Superior temporal gyrus (tissue), 1 donor: Measurements from ENCODE around the gene ADAMTS14.
"Not testable (repeated sequence)": the region's sequence is repeated elsewhere in the genome, so short reads cannot be mapped to it uniquely, and the experiment has no call there.

ENCODE experiments used
- DNase-seq: peaks from one replicate; pipeline ENCODE4 v3.0.0-alpha.2; 2016; ENCODE audit errors: extremely low spot score

Gene ADAMTS14, protein sequence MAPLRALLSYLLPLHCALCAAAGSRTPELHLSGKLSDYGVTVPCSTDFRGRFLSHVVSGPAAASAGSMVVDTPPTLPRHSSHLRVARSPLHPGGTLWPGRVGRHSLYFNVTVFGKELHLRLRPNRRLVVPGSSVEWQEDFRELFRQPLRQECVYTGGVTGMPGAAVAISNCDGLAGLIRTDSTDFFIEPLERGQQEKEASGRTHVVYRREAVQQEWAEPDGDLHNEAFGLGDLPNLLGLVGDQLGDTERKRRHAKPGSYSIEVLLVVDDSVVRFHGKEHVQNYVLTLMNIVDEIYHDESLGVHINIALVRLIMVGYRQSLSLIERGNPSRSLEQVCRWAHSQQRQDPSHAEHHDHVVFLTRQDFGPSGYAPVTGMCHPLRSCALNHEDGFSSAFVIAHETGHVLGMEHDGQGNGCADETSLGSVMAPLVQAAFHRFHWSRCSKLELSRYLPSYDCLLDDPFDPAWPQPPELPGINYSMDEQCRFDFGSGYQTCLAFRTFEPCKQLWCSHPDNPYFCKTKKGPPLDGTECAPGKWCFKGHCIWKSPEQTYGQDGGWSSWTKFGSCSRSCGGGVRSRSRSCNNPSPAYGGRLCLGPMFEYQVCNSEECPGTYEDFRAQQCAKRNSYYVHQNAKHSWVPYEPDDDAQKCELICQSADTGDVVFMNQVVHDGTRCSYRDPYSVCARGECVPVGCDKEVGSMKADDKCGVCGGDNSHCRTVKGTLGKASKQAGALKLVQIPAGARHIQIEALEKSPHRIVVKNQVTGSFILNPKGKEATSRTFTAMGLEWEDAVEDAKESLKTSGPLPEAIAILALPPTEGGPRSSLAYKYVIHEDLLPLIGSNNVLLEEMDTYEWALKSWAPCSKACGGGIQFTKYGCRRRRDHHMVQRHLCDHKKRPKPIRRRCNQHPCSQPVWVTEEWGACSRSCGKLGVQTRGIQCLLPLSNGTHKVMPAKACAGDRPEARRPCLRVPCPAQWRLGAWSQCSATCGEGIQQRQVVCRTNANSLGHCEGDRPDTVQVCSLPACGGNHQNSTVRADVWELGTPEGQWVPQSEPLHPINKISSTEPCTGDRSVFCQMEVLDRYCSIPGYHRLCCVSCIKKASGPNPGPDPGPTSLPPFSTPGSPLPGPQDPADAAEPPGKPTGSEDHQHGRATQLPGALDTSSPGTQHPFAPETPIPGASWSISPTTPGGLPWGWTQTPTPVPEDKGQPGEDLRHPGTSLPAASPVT

GRCh38 chr10:70672165-70673042 is at the start of gene ADAMTS14:
Gene ADAMTS14, plus strand, starts transcription at chr10:70672506. Its CDS starts 297 bp downstream, at chr10:70672803.
- DNase-seq, result peak; percentile 70

- no peak for DNase-seq
Observed at GRCh38 chr10:70622541-70622940, 49.8 kb upstream of the ADAMTS14 start.

- DNase-seq, result no peak
Observed at GRCh38 chr10:70622981-70623844, 49.1 kb upstream of the ADAMTS14 start.

GRCh38 chr10:70626056-70626455 is 46.2 kb upstream of the ADAMTS14 start:
- DNase-seq, result no peak

- DNase-seq, result no peak
Observed at GRCh38 chr10:70629338-70629737, 43.0 kb upstream of the ADAMTS14 start.

GRCh38 chr10:70631735-70632134 is 40.6 kb upstream of the ADAMTS14 start:
- not testable (repeated sequence) for DNase-seq

DNA sequence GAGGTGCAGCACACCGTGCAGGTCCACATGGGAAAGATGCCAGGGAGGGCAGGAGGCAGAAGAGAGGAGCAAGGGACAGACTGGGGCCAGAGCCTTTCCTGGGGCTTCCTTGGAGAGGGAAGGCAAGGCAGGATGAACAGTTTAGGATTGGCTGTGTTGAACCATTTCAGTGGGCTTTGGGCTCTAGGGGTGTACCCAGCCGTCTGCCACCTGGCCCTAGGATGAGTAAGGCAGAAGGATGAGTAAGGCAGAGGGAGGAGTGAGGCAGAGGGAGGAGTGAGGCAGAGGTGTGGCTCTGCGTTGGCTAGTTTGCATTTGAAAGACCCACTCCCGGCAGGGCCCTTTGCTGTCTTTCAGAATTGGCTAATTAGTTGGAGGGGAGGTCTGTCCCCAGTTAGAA is 38.3 kb upstream of the ADAMTS14 start:
- DNase-seq, result no peak

GRCh38 chr10:70634515-70634914 is 37.8 kb upstream of the ADAMTS14 start:
- not testable (repeated sequence) for DNase-seq

- DNase-seq, result not testable (repeated sequence)
Observed at GRCh38 chr10:70639640-70640383, 32.5 kb upstream of the ADAMTS14 start.

DNA sequence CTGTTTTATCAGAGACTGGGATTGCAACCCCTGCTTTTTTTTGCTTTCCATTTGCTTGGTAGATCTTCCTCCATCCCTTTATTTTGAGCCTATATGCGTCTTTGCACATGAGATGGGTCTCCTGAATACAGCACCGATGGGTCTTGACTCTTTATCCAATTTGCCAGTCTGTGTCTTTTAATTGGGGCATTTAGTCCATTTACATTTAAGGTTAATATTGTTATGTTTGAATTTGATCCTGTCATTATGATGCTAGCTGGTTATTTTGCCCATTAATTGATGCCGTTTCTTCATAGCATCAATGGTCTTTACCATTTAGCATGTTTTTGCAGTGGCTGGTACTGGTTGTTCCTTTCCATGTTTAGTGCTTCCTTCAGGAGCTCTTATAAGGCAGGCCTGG is 29.0 kb upstream of the ADAMTS14 start:
- DNase-seq, result not testable (repeated sequence)

GRCh38 chr10:70644959-70645358 is 27.3 kb upstream of the ADAMTS14 start:
- not testable (repeated sequence) for DNase-seq

DNA sequence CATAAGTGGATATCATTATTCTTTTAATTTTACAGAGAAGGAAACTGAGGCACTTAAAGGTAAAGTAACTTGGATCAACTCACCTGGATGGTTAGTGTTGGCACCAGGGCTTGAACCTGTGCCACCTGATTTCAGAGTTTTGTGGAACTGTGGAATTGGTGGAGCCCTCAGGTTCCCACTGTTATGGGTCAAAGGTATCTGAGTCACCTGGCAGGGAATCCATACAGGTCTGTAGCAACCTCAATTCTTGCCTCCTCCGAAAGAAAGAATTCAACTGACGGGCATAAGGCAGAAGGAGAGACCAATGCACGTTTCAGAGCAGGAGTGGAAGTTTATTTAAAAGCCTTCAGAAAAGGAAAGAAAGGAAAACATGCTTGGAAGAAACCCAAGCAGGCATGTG is 25.2 kb upstream of the ADAMTS14 start:
- no peak for DNase-seq

- DNase-seq, result no peak
Observed at GRCh38 chr10:70648427-70648826, 23.9 kb upstream of the ADAMTS14 start.

DNA sequence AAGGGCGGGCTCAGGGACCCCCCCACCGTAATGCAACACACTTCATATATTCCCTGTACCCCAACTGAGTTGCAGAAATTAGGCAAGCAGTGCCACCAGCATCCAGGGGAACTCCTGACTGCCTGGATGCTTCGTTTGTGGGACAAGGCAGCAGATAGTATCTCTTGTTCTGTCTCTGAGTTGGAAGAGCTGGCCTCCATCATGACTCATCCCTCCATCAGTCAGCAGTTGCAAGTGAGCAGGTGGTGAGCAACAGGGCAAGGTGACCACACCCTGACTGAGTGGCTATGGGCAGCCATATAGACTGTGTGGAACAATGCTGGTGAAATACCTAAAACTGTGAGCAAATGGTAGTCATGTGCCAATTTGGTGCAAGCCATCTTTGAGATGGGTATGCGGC is 22.8 kb upstream of the ADAMTS14 start:
- no peak for DNase-seq

DNA sequence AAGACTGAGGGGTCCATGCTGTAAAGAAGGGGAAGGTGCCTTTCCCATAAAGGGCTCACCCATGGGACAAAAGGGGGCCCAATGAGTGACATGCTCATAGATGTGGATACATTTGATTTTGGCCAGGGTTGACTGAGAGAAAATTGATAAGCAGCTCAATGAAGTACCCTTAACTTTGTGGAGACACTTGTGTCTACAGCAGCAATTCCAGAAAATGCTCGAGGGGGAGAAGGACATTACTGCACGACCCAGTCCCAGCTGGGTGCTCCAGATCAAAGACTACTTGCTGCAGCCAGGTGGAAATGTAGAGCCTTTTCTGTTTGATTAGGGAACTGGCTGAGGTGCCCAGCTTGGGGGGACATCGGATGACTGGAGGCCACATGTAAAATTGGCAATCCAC is 22.2 kb upstream of the ADAMTS14 start:
- DNase-seq, result no peak

GRCh38 chr10:70650718-70651117 is 21.6 kb upstream of the ADAMTS14 start:
- DNase-seq, result no peak

DNA sequence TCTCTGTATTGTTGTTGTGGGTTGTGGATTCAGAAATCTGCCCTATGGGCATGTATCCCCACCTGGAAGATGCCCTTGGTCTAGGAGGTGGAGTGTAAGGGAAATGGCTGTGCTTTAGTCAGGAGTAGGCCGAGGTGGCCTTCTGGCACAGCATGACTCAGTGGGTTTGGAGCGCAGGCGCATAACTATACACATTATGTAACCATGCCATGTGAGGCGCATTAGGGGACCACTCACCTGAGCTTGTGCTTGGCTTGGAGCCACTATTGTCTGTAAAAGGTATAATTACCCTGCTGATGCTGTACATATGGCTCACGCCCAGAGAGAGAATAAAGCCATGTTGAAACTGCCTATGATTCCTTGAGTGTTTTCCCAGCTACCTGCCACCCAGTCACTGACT is 20.6 kb upstream of the ADAMTS14 start:
- DNase-seq, result no peak

DNA sequence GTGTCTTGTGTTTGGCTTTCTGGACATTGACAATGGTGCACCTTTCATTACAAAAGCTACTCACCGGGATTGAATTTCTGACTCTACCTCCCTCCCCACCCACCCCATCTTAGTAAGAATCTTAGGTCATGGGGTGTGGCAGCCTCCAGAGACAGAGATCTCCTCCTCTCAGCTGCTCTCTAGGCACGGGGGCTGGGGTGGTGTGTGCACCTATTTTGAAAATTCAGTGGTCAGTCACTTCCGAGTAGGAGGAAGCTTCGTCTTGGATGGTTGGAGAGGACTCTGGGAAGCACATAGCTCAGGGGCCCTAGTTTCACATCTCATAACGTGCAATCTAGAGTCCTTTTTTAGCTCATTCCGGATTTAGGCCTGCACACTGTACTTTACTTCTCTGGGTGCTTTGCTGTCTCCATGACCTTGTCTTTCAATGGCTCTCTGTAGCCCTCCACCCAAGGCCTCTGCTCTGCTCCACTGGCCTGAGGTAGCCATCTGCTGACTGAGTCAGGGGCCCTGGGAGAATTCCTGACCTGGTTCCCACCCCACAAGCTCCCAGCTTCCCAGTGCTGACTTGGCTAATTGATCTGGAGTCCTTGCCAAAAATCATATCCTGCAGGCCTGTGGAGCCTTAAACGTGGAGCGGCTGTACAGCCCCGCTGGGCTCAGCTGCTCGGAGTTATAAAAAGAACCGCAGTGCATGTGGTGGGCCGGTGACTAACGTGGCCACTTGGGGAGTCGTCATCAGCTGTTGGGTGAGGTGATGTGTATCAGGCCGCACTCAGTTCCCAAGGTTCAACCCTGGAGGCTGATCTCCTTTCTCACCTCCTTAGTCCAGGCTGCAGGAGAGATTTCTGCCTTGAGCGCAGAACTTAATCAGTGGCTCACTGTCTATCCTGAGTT is 19.3 kb upstream of the ADAMTS14 start:
- DNase-seq, result no peak
